ENCODE measurements around the gene GAL3ST2. TPM values are rescaled to one million over a fixed set of nuclear protein-coding genes. Genes with fewer than 3 reads are reported as not detected.

The GAL3ST2 gene
- total RNA-seq, 6 experiments from 2014 or later, result 0.53 to 0.83 (median 0.70) TPM; not detected in 3

DNA sequence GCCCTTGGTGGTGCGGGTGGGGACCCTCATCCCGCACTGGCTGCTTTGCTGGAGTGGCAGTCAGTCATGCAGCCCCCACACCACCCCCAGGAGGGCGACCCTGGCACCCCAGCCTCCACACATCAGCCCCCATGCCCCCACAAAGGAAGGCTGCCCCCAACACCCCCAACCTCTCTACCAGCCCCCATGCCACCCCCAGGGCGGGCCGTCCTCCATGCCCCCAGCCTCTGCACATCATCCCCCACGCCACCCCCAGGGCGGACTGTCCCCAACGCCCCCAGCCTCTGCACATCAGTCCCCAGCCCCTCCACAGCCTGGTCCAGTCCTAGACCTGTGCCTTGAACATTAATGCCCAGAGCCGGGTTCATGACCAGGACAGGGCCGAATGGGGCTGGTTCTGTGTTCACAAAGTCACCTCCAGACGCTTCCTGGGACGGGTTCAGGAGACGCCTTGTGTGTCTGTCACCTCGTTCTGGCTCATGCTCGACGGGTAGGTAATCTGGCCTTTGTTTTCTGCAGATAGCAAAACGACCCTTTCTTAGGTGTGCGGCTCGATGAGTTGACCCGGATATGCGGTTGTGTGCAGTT lies 23.8 kb upstream of the GAL3ST2 start:
- Histone ChIP-seq H3K9me3 (no peaks in the 10 kb centered on the region), H3K4me3 (no peak overlapping the region), H3K4me1 (no peaks in the 10 kb centered on the region), H3K27ac (no peak overlapping the region), H3K27me3 (no peaks in the 10 kb centered on the region), H3K36me3 (peaks cover 0 to 21% (median 9%) of the 10 kb centered on the region in 4 donors)
- DNase-seq, result no peak
- intact Hi-C loops (cut with DNase I), result no loop called here
- no peak for ATAC-seq
- TF ChIP-seq, protein P1, sequence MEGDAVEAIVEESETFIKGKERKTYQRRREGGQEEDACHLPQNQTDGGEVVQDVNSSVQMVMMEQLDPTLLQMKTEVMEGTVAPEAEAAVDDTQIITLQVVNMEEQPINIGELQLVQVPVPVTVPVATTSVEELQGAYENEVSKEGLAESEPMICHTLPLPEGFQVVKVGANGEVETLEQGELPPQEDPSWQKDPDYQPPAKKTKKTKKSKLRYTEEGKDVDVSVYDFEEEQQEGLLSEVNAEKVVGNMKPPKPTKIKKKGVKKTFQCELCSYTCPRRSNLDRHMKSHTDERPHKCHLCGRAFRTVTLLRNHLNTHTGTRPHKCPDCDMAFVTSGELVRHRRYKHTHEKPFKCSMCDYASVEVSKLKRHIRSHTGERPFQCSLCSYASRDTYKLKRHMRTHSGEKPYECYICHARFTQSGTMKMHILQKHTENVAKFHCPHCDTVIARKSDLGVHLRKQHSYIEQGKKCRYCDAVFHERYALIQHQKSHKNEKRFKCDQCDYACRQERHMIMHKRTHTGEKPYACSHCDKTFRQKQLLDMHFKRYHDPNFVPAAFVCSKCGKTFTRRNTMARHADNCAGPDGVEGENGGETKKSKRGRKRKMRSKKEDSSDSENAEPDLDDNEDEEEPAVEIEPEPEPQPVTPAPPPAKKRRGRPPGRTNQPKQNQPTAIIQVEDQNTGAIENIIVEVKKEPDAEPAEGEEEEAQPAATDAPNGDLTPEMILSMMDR (IDR thresholded peaks at IDR 0.05), result no peak
- TF ChIP-seq POLR2A (IDR thresholded peaks at IDR 0.05), result no peak
- WGBS (ENCODE audit: insufficient coverage, low coverage, low lambda C conversion rate, missing lambda C conversion rate), result 85% methylated on average over 9 of the region's 21 CpGs

DNA sequence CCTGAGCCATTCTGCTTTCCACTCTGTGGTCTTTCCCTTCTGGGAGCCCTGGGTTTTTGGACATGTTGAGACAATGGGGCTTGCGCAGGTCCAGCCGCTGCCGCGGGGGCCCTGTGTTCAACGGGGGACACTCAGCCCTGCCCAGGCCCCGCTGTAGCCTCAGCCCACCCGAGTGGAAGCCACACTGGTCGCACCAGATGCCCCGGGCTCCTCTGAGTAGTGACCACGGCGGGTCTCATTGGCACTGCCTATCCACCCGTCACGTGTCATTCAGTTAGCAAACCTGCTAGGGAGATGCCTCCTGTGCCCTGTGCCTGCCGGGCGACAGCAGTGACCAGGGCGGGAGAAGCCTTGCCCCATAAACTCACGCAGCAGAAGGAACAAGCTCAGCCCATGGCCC lies 23.1 kb upstream of the GAL3ST2 start:
- Histone ChIP-seq H3K9me3 (no peaks in the 10 kb centered on the region), H3K36me3 (peaks cover 0 to 21% (median 9%) of the 10 kb centered on the region in 4 donors), H3K4me1 (no peaks in the 10 kb centered on the region), H3K27ac (no peak overlapping the region), H3K27me3 (no peaks in the 10 kb centered on the region), H3K4me3 (no peak overlapping the region)
- no peak for DNase-seq
- ATAC-seq, result no peak
- 94% methylated on average over 3 of the region's 17 CpGs for WGBS (ENCODE audit: insufficient coverage, low coverage, low lambda C conversion rate, missing lambda C conversion rate)
- intact Hi-C loops (cut with DNase I), result no loop called here
- TF ChIP-seq, protein P1 (IDR thresholded peaks at IDR 0.05), result no peak
- no peak for TF ChIP-seq POLR2A (IDR thresholded peaks at IDR 0.05)

DNA sequence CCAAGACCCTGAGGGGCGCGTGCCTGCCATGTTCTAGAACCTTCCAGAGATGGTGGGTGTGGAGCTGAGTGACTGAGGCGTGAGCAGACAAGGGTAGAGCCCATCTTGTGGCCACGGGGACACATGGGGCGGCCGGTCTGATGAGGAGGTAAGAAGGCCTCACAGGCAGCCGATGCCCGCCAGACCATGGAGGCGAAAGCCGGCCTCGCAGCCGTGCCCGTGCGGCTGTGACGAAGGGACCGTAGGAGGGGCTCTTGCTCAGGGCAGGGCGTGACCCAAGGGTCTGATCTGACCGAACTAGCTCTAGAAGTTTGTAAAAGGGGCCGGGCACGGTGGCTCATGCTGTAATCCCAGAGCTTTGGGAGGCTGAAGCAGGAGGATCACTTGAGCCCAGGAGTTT lies 22.6 kb upstream of the GAL3ST2 start:
- H3K9me3 ChIP-seq, result no peaks in the 10 kb centered on the region
- WGBS (ENCODE audit: insufficient coverage, low coverage, low lambda C conversion rate, missing lambda C conversion rate), result 90% methylated on average over 3 of the region's 20 CpGs
- H3K27me3 ChIP-seq, result no peaks in the 10 kb centered on the region
- no peak overlapping the region for H3K4me3 ChIP-seq
- no peak for DNase-seq
- TF ChIP-seq POLR2A (IDR thresholded peaks at IDR 0.05), result no peak
- TF ChIP-seq, protein P1 (IDR thresholded peaks at IDR 0.05), result no peak
- peaks cover 0 to 20% (median 9%) of the 10 kb centered on the region in 4 donors for H3K36me3 ChIP-seq
- no peak for ATAC-seq
- H3K27ac ChIP-seq, result no peak overlapping the region
- H3K4me1 ChIP-seq, result no peaks in the 10 kb centered on the region
- intact Hi-C loops (cut with DNase I), result no loop called here

DNA sequence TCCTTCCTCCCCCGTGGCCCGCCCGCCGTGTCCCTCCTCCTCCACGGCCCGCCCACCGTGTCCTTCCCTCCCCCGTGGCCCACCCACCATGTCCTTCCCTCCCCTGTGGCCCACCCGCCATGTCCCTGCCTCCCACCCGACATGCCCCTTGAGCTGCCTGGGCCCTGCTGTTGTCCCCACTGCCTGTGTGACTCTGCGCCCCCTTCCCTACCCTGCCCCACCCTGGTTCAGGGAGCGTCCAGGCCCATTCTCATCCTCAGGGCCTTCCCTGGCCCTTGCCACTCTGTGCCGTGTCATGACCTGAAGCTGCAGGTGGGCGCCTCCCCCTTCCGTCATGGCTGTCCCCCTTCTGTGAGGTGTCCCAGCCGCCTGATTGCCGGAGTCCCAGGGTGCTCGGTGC lies 21.5 kb upstream of the GAL3ST2 start:
- Histone ChIP-seq H3K27ac (no peak overlapping the region), H3K9me3 (no peaks in the 10 kb centered on the region), H3K27me3 (no peaks in the 10 kb centered on the region), H3K36me3 (peaks cover 0 to 24% (median 9%) of the 10 kb centered on the region in 4 donors), H3K4me1 (no peaks in the 10 kb centered on the region), H3K4me3 (no peak overlapping the region)
- ATAC-seq, result peak in 1 of 4 donors; percentile 12
- no peak for DNase-seq
- intact Hi-C loops (cut with DNase I), result no loop called here
- WGBS (ENCODE audit: insufficient coverage, low coverage, low lambda C conversion rate, missing lambda C conversion rate), result 92% methylated on average over 12 of the region's 18 CpGs
- TF ChIP-seq, protein P1 (IDR thresholded peaks at IDR 0.05), result no peak
- no peak for TF ChIP-seq POLR2A (IDR thresholded peaks at IDR 0.05)
